Measurements from ENCODE around the gene PMEPA1.

PMEPA1 gene

DNA sequence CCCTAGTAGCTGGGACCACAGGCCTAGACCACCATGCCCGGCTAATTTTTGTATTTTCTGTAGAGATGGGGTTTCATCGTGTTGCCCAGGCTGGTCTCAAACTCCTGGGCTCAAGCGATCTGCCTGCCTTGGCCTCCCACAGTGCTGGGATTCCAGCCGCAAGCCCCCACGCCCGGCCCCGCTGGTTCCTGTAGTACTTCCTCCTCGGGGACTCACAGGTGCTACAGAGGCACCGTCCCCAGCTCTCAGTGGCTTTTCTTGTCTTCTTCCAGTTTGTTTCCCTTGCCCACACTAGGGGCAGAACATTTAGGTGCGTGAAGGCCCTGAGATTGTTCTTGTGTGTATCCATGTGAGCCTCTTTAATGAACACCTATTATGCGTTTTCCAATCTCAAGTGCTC, 88.8 kb downstream of the PMEPA1 start:
- peaks cover 62% of the 10 kb centered on the region for H3K27me3 ChIP-seq (ENCODE audit: low read depth, low read length)
- H3K79me2 ChIP-seq (ENCODE audit: low read length), result no peaks in the 10 kb centered on the region
- peak overlapping the region; percentile 52 for H3K9ac ChIP-seq (ENCODE audit: low read length)
- H2AFZ ChIP-seq (ENCODE audit: low read depth, low read length), result no peak overlapping the region; the same call in 1 of the 2 replicates
- H3K4me1 ChIP-seq (ENCODE audit: low read length), result peaks cover 52% of the 10 kb centered on the region
- H3K27ac ChIP-seq (ENCODE audit: low read length), result peak overlapping the region; percentile 78
- peak overlapping the region; percentile 98 for H3K4me2 ChIP-seq (ENCODE audit: low read length)
- H4K20me1 ChIP-seq (ENCODE audit: insufficient read depth, low read length), result peaks cover 6% of the 10 kb centered on the region; the same call in 1 of the 2 replicates
- TF ChIP-seq, protein P1, sequence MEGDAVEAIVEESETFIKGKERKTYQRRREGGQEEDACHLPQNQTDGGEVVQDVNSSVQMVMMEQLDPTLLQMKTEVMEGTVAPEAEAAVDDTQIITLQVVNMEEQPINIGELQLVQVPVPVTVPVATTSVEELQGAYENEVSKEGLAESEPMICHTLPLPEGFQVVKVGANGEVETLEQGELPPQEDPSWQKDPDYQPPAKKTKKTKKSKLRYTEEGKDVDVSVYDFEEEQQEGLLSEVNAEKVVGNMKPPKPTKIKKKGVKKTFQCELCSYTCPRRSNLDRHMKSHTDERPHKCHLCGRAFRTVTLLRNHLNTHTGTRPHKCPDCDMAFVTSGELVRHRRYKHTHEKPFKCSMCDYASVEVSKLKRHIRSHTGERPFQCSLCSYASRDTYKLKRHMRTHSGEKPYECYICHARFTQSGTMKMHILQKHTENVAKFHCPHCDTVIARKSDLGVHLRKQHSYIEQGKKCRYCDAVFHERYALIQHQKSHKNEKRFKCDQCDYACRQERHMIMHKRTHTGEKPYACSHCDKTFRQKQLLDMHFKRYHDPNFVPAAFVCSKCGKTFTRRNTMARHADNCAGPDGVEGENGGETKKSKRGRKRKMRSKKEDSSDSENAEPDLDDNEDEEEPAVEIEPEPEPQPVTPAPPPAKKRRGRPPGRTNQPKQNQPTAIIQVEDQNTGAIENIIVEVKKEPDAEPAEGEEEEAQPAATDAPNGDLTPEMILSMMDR (IDR thresholded peaks at IDR 0.05; ENCODE audit: low read depth, low read length), result no peak
- no peak for TF ChIP-seq EZH2phosphoT487 (IDR thresholded peaks at IDR 0.05; ENCODE audit: low read depth)
- peaks cover 9% of the 10 kb centered on the region for H3K9me3 ChIP-seq (ENCODE audit: insufficient read depth, low read length)
- no peaks in the 10 kb centered on the region for H3K36me3 ChIP-seq (replicated peaks; ENCODE audit: low read depth, low read length)
- H3K4me3 ChIP-seq (ENCODE audit: low read length), result peak overlapping the region; percentile 74

DNA sequence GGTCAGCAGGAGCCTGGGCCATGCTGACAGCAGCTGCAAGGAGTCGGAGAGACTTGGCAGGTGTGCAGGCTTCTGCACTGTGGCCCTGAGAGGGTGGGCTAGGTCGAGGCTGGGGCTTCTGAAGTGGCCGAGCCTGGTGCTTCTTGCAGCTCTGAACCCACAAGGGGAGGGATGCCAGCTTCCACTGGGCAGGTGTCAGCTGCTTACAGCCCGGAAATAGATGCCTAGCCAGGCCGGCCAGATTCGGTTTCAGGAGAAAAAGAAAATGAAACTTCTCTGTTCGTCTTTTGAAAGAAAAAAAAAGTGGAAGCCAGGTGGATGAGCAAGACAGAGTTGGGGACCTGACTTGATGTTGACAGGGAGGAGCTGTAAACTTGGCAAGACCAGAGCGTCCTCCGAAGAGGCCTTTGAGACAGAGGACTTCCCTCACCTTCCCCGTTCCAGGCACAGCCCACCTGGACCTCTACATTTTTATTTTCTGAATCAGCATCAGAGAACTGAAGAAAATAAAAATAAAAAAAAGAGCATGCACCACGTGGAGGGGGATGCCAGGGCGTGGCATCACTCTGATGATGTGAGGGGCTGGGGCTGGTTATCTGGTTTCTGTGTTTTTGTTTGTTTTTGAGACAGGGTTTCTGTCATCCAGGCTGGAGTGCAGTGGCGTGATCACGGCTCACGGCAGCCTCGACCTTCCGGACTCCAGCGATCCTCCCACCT, 89.4 kb downstream of the PMEPA1 start, which contains the start of gene ZBP1:
Gene ZBP1, minus strand, starts transcription at position 153 of the 717 bp plus-strand sequence. Its CDS starts 131 bp downstream, at position 22.
- Histone ChIP-seq H4K20me1 (ENCODE audit: insufficient read depth, low read length) (peaks cover 6% of the 10 kb centered on the region; the same call in 1 of the 2 replicates), H3K36me3 (replicated peaks; ENCODE audit: low read depth, low read length) (no peaks in the 10 kb centered on the region), H3K4me1 (ENCODE audit: low read length) (peaks cover 52% of the 10 kb centered on the region), H3K27me3 (ENCODE audit: low read depth, low read length) (peaks cover 64% of the 10 kb centered on the region), H2AFZ (ENCODE audit: low read depth, low read length) (no peak within 1 kb of the TSS; the same call in 1 of the 2 replicates), H3K4me2 (ENCODE audit: low read length) (peak within 1 kb of the TSS; percentile 98), H3K9ac (ENCODE audit: low read length) (peak within 1 kb of the TSS; percentile 65), H3K27ac (ENCODE audit: low read length) (peak within 1 kb of the TSS; percentile 78), H3K9me3 (ENCODE audit: insufficient read depth, low read length) (peaks cover 8% of the 10 kb centered on the region), H3K79me2 (ENCODE audit: low read length) (no peaks in the 10 kb centered on the region), H3K4me3 (ENCODE audit: low read length) (peak within 1 kb of the TSS; percentile 74)
- TF ChIP-seq EZH2phosphoT487 (IDR thresholded peaks at IDR 0.05; ENCODE audit: low read depth), result no peak
- TF ChIP-seq, protein P1 (IDR thresholded peaks at IDR 0.05; ENCODE audit: low read depth, low read length), result no peak

DNA sequence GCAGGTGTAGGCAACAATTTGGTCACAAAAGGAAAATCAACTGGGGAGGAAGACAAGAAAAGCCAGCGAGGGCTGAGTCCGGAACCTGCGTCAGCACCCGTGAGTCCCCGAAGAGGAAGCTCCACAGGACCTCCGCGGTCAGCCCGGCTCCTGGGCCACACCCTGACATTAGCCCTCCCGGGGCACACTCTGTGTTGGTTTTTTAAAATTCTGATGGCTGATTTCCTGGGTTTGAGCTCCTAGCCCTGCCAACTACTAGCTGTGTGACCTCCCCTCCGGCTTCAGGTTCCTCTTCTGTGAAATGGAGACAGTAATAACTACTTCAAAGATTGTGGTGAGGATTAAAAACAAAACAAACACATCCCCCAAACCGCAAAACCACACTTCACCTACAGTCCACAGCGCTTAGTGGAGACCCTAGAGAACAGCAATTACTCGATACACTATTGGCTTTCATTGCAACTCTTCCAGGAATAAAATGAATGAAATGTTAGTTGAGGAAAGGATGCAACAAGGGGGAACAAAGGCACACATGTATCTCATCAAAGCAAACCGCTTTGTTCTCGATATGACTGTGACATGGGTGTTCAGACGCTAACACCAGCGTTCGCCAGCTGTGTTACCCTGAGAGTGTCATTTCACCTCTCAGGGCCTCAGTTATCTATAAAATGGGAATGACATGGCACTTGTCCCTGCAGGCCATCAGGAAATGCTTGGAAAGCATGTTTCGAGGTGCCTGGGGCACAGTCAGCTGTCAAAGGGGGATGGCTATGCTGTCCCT, 90.6 kb downstream of the PMEPA1 start:
- H3K79me2 ChIP-seq (ENCODE audit: low read length), result no peaks in the 10 kb centered on the region
- H3K9me3 ChIP-seq (ENCODE audit: insufficient read depth, low read length), result no peaks in the 10 kb centered on the region
- H2AFZ ChIP-seq (ENCODE audit: low read depth, low read length), result no peak overlapping the region
- peak overlapping the region; percentile 98 for H3K4me2 ChIP-seq (ENCODE audit: low read length)
- H3K9ac ChIP-seq (ENCODE audit: low read length), result peak overlapping the region; percentile 65
- peak; percentile 92 for TF ChIP-seq EZH2phosphoT487 (IDR thresholded peaks at IDR 0.05; ENCODE audit: low read depth)
- TF ChIP-seq, protein P1 (IDR thresholded peaks at IDR 0.05; ENCODE audit: low read depth, low read length), result no peak
- peaks cover 68% of the 10 kb centered on the region for H3K27me3 ChIP-seq (ENCODE audit: low read depth, low read length)
- H4K20me1 ChIP-seq (ENCODE audit: insufficient read depth, low read length), result peaks cover 6% of the 10 kb centered on the region; the same call in 1 of the 2 replicates
- H3K36me3 ChIP-seq (replicated peaks; ENCODE audit: low read depth, low read length), result no peaks in the 10 kb centered on the region
- peak overlapping the region; percentile 78 for H3K27ac ChIP-seq (ENCODE audit: low read length)
- H3K4me1 ChIP-seq (ENCODE audit: low read length), result peaks cover 52% of the 10 kb centered on the region
- peak overlapping the region; percentile 74 for H3K4me3 ChIP-seq (ENCODE audit: low read length)

DNA sequence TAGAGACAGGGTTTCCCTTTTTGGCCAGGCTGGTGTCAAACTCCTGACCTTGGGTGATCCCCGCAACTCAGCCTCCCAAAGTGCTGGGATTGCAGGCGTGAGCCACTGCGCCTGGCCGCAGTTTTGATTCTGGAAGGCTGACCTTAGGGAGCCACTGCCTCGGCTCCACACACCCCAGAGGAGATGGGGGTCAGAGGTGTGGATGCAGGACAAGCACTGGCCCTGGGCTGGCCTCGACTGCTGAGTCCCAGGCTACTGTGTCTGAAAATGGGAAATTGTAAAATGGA, 91.1 kb downstream of the PMEPA1 start:
- H3K4me3 ChIP-seq (ENCODE audit: low read length), result peak overlapping the region; percentile 74
- peaks cover 6% of the 10 kb centered on the region; the same call in 1 of the 2 replicates for H4K20me1 ChIP-seq (ENCODE audit: insufficient read depth, low read length)
- peak overlapping the region; percentile 78 for H3K27ac ChIP-seq (ENCODE audit: low read length)
- no peaks in the 10 kb centered on the region for H3K36me3 ChIP-seq (replicated peaks; ENCODE audit: low read depth, low read length)
- H2AFZ ChIP-seq (ENCODE audit: low read depth, low read length), result no peak overlapping the region
- peaks cover 68% of the 10 kb centered on the region for H3K27me3 ChIP-seq (ENCODE audit: low read depth, low read length)
- peak overlapping the region; percentile 65 for H3K9ac ChIP-seq (ENCODE audit: low read length)
- TF ChIP-seq, protein P1 (IDR thresholded peaks at IDR 0.05; ENCODE audit: low read depth, low read length), result no peak
- no peak for TF ChIP-seq EZH2phosphoT487 (IDR thresholded peaks at IDR 0.05; ENCODE audit: low read depth)
- H3K4me2 ChIP-seq (ENCODE audit: low read length), result peak overlapping the region; percentile 98
- peaks cover 52% of the 10 kb centered on the region for H3K4me1 ChIP-seq (ENCODE audit: low read length)
- H3K9me3 ChIP-seq (ENCODE audit: insufficient read depth, low read length), result no peaks in the 10 kb centered on the region
- H3K79me2 ChIP-seq (ENCODE audit: low read length), result no peaks in the 10 kb centered on the region

Measured in OCI-LY3 (cell line).